ENCODE measurements around the gene ZNF235.

The ZNF235 gene

DNA sequence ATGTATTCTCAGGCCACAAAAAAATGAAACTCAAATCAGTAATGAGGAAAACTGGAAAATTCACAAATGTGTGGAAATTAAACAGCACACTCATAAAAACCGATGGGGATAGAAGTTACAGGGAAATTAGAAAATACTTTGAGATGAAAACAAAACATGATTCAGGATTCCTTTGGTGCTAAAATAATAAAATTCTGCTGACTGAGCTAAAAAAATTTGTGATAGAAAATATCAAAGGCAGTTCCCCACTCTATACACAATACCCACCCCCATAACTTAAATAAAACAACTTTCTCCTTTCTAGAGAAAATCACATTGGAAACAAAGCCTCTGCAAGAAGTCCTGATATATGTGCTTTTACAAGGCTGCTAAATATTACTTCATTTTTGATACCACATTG is 46.7 kb downstream of the ZNF235 start (continued):
- TF ChIP-seq, protein P1, sequence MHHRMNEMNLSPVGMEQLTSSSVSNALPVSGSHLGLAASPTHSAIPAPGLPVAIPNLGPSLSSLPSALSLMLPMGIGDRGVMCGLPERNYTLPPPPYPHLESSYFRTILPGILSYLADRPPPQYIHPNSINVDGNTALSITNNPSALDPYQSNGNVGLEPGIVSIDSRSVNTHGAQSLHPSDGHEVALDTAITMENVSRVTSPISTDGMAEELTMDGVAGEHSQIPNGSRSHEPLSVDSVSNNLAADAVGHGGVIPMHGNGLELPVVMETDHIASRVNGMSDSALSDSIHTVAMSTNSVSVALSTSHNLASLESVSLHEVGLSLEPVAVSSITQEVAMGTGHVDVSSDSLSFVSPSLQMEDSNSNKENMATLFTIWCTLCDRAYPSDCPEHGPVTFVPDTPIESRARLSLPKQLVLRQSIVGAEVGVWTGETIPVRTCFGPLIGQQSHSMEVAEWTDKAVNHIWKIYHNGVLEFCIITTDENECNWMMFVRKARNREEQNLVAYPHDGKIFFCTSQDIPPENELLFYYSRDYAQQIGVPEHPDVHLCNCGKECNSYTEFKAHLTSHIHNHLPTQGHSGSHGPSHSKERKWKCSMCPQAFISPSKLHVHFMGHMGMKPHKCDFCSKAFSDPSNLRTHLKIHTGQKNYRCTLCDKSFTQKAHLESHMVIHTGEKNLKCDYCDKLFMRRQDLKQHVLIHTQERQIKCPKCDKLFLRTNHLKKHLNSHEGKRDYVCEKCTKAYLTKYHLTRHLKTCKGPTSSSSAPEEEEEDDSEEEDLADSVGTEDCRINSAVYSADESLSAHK (tag by site-specific recombination; IDR thresholded peaks at IDR 0.05): no peak
- TF ChIP-seq KLF7 (tag by site-specific recombination; IDR thresholded peaks at IDR 0.05; ENCODE audit: borderline replicate concordance): no peak
- 0 out of 2 replicates have a peak, but pooled peaks have one; percentile 8 for TF ChIP-seq ZNF10 (tag by site-specific recombination; IDR thresholded peaks at IDR 0.05)
- no peak for TF ChIP-seq ZNF626 (tag by site-specific recombination; IDR thresholded peaks at IDR 0.05)
- TF ChIP-seq ZNF660 (tag by site-specific recombination; IDR thresholded peaks at IDR 0.05): peak; percentile 84; the same call in 1 of the 2 replicates
- TF ChIP-seq ZBTB21 (tag by site-specific recombination; IDR thresholded peaks at IDR 0.05): peak; percentile 9; the same call in 1 of the 2 replicates
- TF ChIP-seq ZXDB (tag by site-specific recombination; IDR thresholded peaks at IDR 0.05): peak; percentile 19; the same call in 1 of the 2 replicates
- TF ChIP-seq ZNF426 (tag by site-specific recombination; IDR thresholded peaks at IDR 0.05): no peak
- TF ChIP-seq ZNF175 (tag by site-specific recombination; IDR thresholded peaks at IDR 0.05): no peak
- TF ChIP-seq ZNF830 (tag by site-specific recombination; IDR thresholded peaks at IDR 0.05; ENCODE audit: low read depth): no peak

DNA sequence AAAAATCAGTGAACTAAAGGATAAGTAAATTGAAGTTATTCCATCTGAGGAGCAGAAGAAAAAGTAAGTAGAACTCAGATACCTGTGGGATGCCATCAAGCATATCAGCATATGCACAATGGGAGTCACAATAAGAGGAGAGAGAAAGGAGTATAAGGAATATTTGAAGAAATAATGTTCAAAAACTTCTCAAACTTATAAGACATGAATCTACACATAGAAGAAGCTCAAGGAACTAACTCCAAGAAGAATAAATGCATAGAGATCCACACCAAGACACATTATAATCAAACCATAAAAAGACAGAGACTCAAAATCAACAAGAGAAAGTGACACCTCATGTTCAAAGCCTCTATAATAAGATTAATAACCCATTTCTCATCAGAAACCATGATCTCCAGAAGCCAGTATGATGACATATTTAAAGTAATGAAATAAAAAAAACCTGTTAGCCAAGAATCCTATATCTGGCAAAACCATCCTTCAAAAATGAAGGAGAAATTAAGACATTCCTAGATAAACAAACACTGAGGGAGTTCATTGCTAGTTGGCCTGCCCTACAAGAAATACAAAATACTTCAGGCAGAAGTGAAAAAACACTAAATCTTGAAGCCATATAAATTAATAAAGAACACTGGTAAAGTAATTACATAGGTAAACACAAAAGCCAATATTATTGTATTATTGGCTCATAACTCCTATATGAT is 49.0 kb downstream of the ZNF235 start:
- no peak overlapping the region for H3K4me3 ChIP-seq (ENCODE audit: low read depth, low read length)
- H3K27ac ChIP-seq (ENCODE audit: extremely low read depth, low read depth, low read length): no peak overlapping the region
- peaks cover 62% of the 10 kb centered on the region for H3K9me3 ChIP-seq (ENCODE audit: control insufficient read depth, insufficient read depth, low read depth, low read length)
- peaks cover 0 to 24% of the 10 kb centered on the region in 2 experiments; a peak in 2 of 3 replicates for H3K36me3 ChIP-seq (ENCODE audit: control insufficient read depth in 2 of 2, insufficient read depth in 1 of 2, low read length in 2 of 2)
- ChIA-PET POLR2A (interaction anchor here (1.3 kb wide), 1 partner anchor 44 kb away, joined by 4 read pairs; the partner anchor contains the start of gene ZNF227), CTCF (interaction anchor here (0.7 to 1.2 kb wide), 2 partner anchors 19 to 471 kb away, joined by 3 to 4 read pairs; no protein-coding TSS in a partner anchor)
- H3K4me1 ChIP-seq (ENCODE audit: control insufficient read depth, insufficient read depth, low read length): peaks cover 17% of the 10 kb centered on the region
- no peak for TF ChIP-seq ZNF514 (tag by site-specific recombination; IDR thresholded peaks at IDR 0.05)
- TF ChIP-seq ZNF510 (tag by site-specific recombination; IDR thresholded peaks at IDR 0.05; ENCODE audit: insufficient replicate concordance): peak; percentile 71
- no peak for TF ChIP-seq ZNF600 (tag by site-specific recombination; IDR thresholded peaks at IDR 0.05)
- 0 out of 2 replicates have a peak, but pooled peaks have one; percentile 9 for TF ChIP-seq SCRT2 (tag by site-specific recombination; IDR thresholded peaks at IDR 0.05)
- TF ChIP-seq ZNF350 (tag by site-specific recombination; IDR thresholded peaks at IDR 0.05): 0 out of 2 replicates have a peak, but pooled peaks have one; percentile 7
- TF ChIP-seq ZNF155 (tag by site-specific recombination; IDR thresholded peaks at IDR 0.05): 0 out of 2 replicates have a peak, but pooled peaks have one; percentile 26
- TF ChIP-seq ZNF660 (tag by site-specific recombination; IDR thresholded peaks at IDR 0.05): no peak
- TF ChIP-seq ZNF529 (tag by site-specific recombination; IDR thresholded peaks at IDR 0.05; ENCODE audit: insufficient replicate concordance): peak; percentile 54
- TF ChIP-seq SETDB1 (IDR thresholded peaks at IDR 0.05; ENCODE audit: insufficient read length, low read length): peak; percentile 86
- TF ChIP-seq, protein P2, sequence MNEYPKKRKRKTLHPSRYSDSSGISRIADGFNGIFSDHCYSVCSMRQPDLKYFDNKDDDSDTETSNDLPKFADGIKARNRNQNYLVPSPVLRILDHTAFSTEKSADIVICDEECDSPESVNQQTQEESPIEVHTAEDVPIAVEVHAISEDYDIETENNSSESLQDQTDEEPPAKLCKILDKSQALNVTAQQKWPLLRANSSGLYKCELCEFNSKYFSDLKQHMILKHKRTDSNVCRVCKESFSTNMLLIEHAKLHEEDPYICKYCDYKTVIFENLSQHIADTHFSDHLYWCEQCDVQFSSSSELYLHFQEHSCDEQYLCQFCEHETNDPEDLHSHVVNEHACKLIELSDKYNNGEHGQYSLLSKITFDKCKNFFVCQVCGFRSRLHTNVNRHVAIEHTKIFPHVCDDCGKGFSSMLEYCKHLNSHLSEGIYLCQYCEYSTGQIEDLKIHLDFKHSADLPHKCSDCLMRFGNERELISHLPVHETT (tag by site-specific recombination; IDR thresholded peaks at IDR 0.05): peak; percentile 75
- no peak for TF ChIP-seq ZNF610 (tag by site-specific recombination; IDR thresholded peaks at IDR 0.05; ENCODE audit: borderline replicate concordance)
- TF ChIP-seq, protein P3, sequence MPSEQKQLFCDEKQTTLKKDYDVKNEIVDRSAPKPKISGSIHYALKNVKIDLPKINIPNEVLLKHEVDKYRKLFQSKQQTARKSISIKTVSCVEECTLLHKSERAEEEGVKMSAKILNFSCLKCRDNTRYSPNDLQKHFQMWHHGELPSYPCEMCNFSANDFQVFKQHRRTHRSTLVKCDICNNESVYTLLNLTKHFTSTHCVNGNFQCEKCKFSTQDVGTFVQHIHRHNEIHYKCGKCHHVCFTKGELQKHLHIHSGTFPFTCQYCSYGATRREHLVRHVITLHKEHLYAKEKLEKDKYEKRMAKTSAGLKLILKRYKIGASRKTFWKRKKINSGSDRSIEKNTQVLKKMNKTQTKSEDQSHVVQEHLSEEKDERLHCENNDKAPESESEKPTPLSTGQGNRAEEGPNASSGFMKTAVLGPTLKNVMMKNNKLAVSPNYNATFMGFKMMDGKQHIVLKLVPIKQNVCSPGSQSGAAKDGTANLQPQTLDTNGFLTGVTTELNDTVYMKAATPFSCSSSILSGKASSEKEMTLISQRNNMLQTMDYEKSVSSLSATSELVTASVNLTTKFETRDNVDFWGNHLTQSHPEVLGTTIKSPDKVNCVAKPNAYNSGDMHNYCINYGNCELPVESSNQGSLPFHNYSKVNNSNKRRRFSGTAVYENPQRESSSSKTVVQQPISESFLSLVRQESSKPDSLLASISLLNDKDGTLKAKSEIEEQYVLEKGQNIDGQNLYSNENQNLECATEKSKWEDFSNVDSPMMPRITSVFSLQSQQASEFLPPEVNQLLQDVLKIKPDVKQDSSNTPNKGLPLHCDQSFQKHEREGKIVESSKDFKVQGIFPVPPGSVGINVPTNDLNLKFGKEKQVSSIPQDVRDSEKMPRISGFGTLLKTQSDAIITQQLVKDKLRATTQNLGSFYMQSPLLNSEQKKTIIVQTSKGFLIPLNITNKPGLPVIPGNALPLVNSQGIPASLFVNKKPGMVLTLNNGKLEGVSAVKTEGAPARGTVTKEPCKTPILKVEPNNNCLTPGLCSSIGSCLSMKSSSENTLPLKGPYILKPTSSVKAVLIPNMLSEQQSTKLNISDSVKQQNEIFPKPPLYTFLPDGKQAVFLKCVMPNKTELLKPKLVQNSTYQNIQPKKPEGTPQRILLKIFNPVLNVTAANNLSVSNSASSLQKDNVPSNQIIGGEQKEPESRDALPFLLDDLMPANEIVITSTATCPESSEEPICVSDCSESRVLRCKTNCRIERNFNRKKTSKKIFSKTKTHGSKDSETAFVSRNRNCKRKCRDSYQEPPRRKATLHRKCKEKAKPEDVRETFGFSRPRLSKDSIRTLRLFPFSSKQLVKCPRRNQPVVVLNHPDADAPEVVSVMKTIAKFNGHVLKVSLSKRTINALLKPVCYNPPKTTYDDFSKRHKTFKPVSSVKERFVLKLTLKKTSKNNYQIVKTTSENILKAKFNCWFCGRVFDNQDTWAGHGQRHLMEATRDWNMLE (tag by site-specific recombination; conservative IDR thresholded peaks at IDR 0.05; ENCODE audit: low read depth): peak; percentile 24; the same call in 1 of the 2 replicates
- no peak for TF ChIP-seq GLI2 (tag by site-specific recombination; IDR thresholded peaks at IDR 0.05; ENCODE audit: borderline replicate concordance, low read depth)
- TF ChIP-seq ZNF274 (IDR thresholded peaks at IDR 0.05; ENCODE audit: low read length): no peak
- TF ChIP-seq ZNF274 (tag by site-specific recombination; IDR thresholded peaks at IDR 0.05; ENCODE audit: borderline replicate concordance): 0 out of 2 replicates have a peak, but pooled peaks have one; percentile 22
- TF ChIP-seq, protein P4, sequence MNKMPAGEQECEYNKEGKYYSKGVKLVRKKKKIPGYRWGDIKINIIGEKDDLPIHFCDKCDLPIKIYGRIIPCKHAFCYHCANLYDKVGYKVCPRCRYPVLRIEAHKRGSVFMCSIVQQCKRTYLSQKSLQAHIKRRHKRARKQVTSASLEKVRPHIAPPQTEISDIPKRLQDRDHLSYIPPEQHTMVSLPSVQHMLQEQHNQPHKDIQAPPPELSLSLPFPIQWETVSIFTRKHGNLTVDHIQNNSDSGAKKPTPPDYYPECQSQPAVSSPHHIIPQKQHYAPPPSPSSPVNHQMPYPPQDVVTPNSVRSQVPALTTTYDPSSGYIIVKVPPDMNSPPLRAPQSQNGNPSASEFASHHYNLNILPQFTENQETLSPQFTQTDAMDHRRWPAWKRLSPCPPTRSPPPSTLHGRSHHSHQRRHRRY (tag by site-specific recombination; IDR thresholded peaks at IDR 0.05): no peak

All from HEK293 (cell line).